GM19438 (cell line): ENCODE data around the gene HVCN1.
A peak's percentile ranks its signal among the peaks of the same experiment; 100 is the strongest.
"Not testable (repeated sequence)": the region's sequence is repeated elsewhere in the genome, so short reads cannot be mapped to it uniquely, and the experiment has no call there.

Experiments
- ATAC-seq: cut with Tn5 transposase; IDR thresholded peaks from one replicate; pipeline ENCODE4 v1.9.1; 2021; ENCODE audit warnings: low read depth; ENCODE audit not compliant: unreplicated experiment

The HVCN1 gene

DNA sequence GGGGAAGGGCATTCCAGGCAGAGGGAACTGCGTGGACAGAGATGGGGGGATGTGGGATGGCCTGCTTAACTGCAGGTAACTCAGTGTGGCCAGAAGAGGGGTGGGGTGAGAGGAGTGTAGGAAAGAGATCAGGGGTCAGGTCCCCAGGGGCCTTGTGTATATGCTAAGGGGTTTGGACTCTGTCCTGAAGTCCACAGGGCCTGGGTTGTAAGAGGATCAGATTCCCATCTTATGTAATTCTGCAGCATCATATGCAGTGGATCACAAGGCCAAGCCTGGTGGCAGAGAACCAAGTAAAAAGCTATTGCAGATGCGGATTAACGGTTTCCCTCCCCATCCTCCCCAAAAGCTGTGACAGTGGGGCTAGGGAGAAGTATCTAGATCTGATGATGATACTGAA lies 66.3 kb downstream of the HVCN1 start:
- ATAC-seq: no peak

- peak; percentile 63 for ATAC-seq
These were observed 69.4 kb downstream of the HVCN1 start for GRCh38 chr12:110619534-110619953.

DNA sequence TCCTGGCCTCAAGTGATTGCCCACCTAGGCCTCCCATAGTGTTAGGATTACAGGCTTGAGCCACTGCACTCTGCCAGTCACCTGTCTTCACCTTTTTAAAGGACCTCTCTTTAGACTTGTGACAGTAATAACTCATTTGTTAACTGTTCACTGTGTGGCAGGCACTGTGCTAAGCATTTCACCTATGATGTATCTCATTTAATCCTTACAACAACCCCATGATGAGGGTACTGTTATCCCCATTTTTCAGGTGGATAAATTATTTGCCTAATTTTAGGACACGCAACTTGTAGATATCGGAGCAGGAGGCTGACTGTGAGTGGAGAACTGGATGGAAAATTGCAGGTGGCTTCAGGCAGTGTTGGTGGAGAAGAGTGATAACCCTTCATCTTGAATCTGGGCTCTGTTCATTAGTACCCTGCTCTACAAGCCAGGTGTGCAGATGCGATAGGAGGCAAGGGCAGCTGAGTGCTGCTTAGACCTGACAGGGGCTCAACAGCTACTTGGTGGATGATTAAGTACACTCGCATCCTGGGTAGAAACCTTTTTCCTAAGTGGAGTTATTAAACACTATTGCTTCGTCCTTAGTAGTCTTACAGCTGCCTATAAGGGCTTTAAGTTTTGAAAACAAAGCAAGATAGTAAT lies 72.3 kb downstream of the HVCN1 start:
- ATAC-seq: no peak

- ATAC-seq: no peak
These were observed 73.7 kb downstream of the HVCN1 start for GRCh38 chr12:110615171-110615570.

DNA sequence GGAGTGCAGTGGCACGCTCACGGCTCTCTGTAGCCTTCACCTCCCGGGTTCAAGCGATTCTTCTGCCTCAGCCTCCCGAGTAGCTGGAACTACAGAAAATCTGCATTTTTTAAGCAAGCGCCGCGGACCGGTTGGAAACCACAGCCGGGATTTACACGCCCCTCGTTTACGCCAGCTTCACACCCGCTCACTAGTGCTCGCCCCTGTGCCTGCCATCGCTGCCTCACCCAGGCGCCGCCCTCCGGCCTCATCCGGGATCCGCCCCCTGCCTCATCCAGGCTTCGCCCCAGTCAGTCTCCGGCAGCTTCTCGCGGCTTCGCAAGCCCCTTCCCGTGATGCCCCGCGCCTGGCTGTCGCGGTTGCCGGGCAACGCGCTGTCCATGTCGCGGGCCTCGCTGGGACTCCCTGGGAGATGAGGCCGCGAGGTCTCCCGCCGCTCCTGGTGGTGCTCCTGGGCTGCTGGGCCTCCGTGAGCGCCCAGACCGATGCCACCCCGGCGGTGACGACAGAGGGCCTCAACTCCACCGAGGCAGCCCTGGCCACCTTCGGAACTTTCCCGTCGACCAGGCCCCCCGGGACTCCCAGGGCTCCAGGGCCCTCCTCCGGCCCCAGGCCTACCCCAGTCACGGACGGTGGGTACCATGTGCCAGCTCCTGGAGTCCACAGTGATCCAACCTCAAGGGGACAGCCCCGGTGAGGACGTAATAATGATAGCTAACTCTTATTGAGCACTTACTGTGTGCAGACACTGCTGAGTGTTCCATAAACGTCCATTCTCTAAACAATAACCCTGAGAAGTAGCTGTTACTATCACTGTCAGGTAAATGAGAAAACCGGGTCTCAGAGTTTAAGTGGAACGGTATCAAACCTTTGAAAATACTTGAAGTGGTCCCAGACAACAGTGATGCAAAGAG lies 74.9 kb downstream of the HVCN1 start, which contains the start of gene TCTN1:
TCTN1 (plus strand) TSS at position 359 of the 914 bp plus-strand sequence; CDS start at position 413, 54 bp downstream.
- ATAC-seq: peak; percentile 83

GRCh38 chr12:110613071-110613770 lies 75.7 kb downstream of the HVCN1 start:
- ATAC-seq: no peak

DNA sequence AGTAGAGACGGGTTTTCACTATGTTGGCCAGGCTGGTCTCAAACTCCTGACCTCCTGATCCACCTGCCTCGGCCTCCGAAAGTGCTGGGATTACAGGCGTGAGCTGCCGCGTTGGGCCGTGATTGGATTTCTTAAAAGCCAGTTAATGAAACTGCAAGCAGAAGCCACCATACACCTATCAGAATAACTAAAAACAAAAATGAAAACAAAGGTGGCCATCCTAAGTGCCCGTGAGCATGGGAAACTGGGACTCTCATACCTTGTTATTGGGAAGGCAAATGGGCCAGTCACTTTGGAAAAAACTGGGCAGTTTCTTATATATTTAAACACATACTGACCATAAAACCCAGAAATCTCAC lies 82.7 kb downstream of the HVCN1 start:
- ATAC-seq: no peak

DNA sequence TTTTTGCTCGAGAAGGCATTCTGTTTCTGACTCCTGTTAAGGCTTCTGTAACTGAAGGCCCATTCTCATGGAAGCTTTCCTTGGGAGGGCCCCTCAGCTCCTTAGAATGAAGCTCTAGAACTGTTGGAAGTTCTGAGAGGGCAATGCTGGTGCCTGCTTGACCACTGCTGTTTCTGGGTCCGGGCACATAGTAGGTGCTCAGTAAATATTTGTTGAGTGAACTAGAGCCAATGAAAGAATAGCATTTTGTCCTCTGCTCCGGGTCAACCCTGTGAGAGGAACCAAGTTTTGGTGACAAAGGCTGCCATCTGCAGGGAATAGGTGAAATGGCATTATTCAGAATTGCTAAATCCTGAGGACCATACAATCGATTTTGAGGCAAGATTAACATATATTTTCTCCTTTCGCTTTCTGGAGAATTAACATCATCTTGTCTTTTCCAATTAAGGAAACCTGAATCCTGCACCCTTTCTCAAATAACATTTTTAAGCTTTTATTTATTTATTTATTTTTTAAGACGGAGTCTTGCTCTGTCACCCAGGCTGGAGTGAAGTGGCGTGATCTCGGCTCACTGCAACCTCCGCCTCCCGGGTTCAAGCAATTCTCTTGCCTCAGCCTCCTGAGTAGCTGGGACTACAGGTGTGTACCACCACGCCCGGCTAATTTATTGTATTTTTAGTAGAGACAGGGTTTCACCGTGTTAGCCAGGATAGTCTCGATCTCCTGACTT lies 86.7 kb downstream of the HVCN1 start:
- ATAC-seq: not testable (repeated sequence)

GRCh38 chr12:110600254-110600653 lies 88.7 kb downstream of the HVCN1 start:
- no peak for ATAC-seq

GRCh38 chr12:110599334-110599733 lies 89.6 kb downstream of the HVCN1 start:
- no peak for ATAC-seq
